Common myeloid progenitor, CD34-positive (primary cell): Measurements from ENCODE around the gene PRKAG1.
A peak's percentile ranks its signal among the peaks of the same experiment; 100 is the strongest.

Source experiments
- CTCF ChIA-PET: fragments of 350-600 bp; sonication (Branson Sonifier 250); formaldehyde crosslinking; loops from one replicate; lab custom pipeline; 2021; ENCODE audit warnings: antibody characterized with exemption; lab: Charles Lee
- POLR2A ChIA-PET: fragments of 350-600 bp; sonication (Branson Sonifier 250); formaldehyde crosslinking; loops from one replicate; lab custom pipeline; 2021; ENCODE audit warnings: antibody characterized with exemption; lab: Charles Lee
- DNase-seq, 3 donors: peaks; one replicate each; pipeline versions ENCODE4 v3.0.0 to v3.0.0-alpha.2; 2013
- H3K27ac ChIP-seq, 2 experiments: 1 replicate in 1 of 2; 2 replicates in 1 of 2; pipeline ENCODE4 v1.7.0; 2013; ENCODE audit warnings: inconsistent platforms in 2 of 2, low read length in 2 of 2, mild to moderate bottlenecking in 2 of 2, low read depth in 1 of 2, moderate library complexity in 1 of 2; ENCODE audit not compliant: severe bottlenecking in 2 of 2, insufficient read depth in 1 of 2, poor library complexity in 1 of 2
- H3K27me3 ChIP-seq, 5 experiments: replicated peaks in 2 of 5; 1 replicate in 3 of 5; 2 replicates in 2 of 5; pipeline versions ENCODE4 v1.6.1 to v1.7.0; 2013; ENCODE audit warnings: low read length in 4 of 5, mild to moderate bottlenecking in 2 of 5, moderate library complexity in 2 of 5, inconsistent platforms in 1 of 5; ENCODE audit not compliant: insufficient read depth in 5 of 5, control insufficient read depth in 4 of 5
- H3K36me3 ChIP-seq, 4 experiments: 1 replicate in 2 of 4; 2 replicates in 2 of 4; pipeline versions ENCODE4 v1.6.1 to v1.7.0; 2013; ENCODE audit warnings: low read length in 3 of 4, control low read depth in 1 of 4, mild to moderate bottlenecking in 1 of 4; ENCODE audit not compliant: control insufficient read depth in 4 of 4, insufficient read depth in 4 of 4
- H3K4me1 ChIP-seq, 4 experiments: 1 replicate in 3 of 4; 2 replicates in 1 of 4; pipeline versions ENCODE4 v1.6.1 to v1.7.1; 2013; ENCODE audit warnings: low read length in 3 of 4, mild to moderate bottlenecking in 3 of 4, control low read depth in 1 of 4, inconsistent platforms in 1 of 4, moderate library complexity in 1 of 4; ENCODE audit not compliant: control insufficient read depth in 4 of 4, insufficient read depth in 4 of 4; ENCODE audit errors: control extremely low read depth in 1 of 4
- H3K4me3 ChIP-seq, 7 experiments: 1 replicate in 4 of 7; 2 replicates in 3 of 7; pipeline versions ENCODE4 v1.5.1 to v1.7.0; 2013; ENCODE audit warnings: mild to moderate bottlenecking in 7 of 7, low read length in 6 of 7, moderate library complexity in 6 of 7, inconsistent platforms in 2 of 7, low read depth in 2 of 7, control low read depth in 1 of 7; ENCODE audit not compliant: insufficient read depth in 4 of 7, control insufficient read depth in 1 of 7; ENCODE audit errors: extremely low read depth in 1 of 7
- H3K9me3 ChIP-seq, 5 experiments: 1 replicate in 4 of 5; 2 replicates in 1 of 5; pipeline versions ENCODE4 v1.6.1 to v1.7.1; 2013; ENCODE audit warnings: low read length in 4 of 5, mild to moderate bottlenecking in 2 of 5, inconsistent platforms in 1 of 5, low read depth in 1 of 5, moderate library complexity in 1 of 5; ENCODE audit not compliant: control insufficient read depth in 4 of 5, insufficient read depth in 2 of 5; ENCODE audit errors: control extremely low read depth in 1 of 5
- WGBS: methylation state at CpG from one replicate; pipeline ENCODE4 v1.1.5; 2013; ENCODE audit not compliant: insufficient coverage; 5-methylcytosine and 5-hydroxymethylcytosine counted together

PRKAG1 gene

GRCh38 chr12:48994224-48995085 is 24.1 kb downstream of the PRKAG1 start:
- peaks cover 5 to 73% (median 30%) of the 10 kb centered on the region in 5 experiments for H3K27me3 ChIP-seq
- POLR2A ChIA-PET = no interaction called here
- no peaks in the 10 kb centered on the region for H3K36me3 ChIP-seq
- no peak for DNase-seq
- peaks cover 0 to 33% (median 31%) of the 10 kb centered on the region in 4 experiments for H3K4me1 ChIP-seq
- no peak overlapping the region for H3K4me3 ChIP-seq
- H3K9me3 ChIP-seq = no peaks in the 10 kb centered on the region
- H3K27ac ChIP-seq = no peak overlapping the region
- WGBS = 23% methylated on average over 11 of the region's 32 CpGs
- CTCF ChIA-PET = interaction anchor here (0.6 to 75.7 kb wide), 13 partner anchors 10 to 141 kb away, joined by 3 to 1637 read pairs (median 6); partner anchors contain the start of genes ARF3, FKBP11, PRKAG1 and WNT1

DNA sequence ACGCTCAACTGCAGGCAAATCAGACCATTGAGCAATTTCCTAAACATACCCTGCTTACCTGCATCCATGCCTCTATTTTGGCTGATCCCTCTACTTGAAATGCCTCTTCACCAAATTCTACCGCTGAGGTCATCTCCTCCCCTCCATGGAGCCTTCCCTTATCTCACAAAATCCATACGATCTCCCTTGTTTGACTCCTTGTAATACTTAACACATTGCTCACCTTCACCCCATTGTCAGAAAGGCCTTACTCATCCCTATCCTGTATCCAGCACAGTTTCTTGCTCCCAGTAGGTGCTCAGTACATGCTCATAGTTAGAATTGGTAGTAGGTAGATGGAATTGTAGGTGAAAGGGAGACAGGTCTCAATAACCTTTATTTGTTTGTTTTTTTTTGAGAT is 24.8 kb downstream of the PRKAG1 start:
- no peaks in the 10 kb centered on the region for H3K36me3 ChIP-seq
- ChIA-PET CTCF (interaction anchor here (1.1 to 75.7 kb wide), 10 partner anchors 9 to 103 kb away, joined by 3 to 1637 read pairs (median 26); partner anchors contain the start of genes ARF3, FKBP11, PRKAG1 and WNT1), POLR2A (no interaction called here)
- no peak overlapping the region for H3K4me3 ChIP-seq
- peaks cover 0 to 28% (median 25%) of the 10 kb centered on the region in 4 experiments for H3K4me1 ChIP-seq
- DNase-seq = no peak
- peaks cover 8 to 73% (median 31%) of the 10 kb centered on the region in 5 experiments for H3K27me3 ChIP-seq
- H3K9me3 ChIP-seq = no peaks in the 10 kb centered on the region
- WGBS = 80% methylated on average over 2 of the region's 3 CpGs
- no peak overlapping the region for H3K27ac ChIP-seq

- H3K27ac ChIP-seq = no peak overlapping the region
- no peak overlapping the region for H3K4me3 ChIP-seq
- POLR2A ChIA-PET = no interaction called here
- peaks cover 0 to 7% (median 6%) of the 10 kb centered on the region in 4 experiments for H3K4me1 ChIP-seq
- peaks cover 8 to 72% (median 35%) of the 10 kb centered on the region in 5 experiments for H3K27me3 ChIP-seq
- CTCF ChIA-PET = interaction anchor here (0.6 to 75.7 kb wide), 10 partner anchors 8 to 139 kb away, joined by 3 to 1637 read pairs (median 10); partner anchors contain the start of genes ARF3, DDN, FKBP11 and PRKAG1
- H3K36me3 ChIP-seq = no peaks in the 10 kb centered on the region
- WGBS = 81% methylated on average over 6 of the region's 8 CpGs
- DNase-seq = no peak
- no peaks in the 10 kb centered on the region for H3K9me3 ChIP-seq
Measured at GRCh38 chr12:48991247-48992050, 27.1 kb downstream of the PRKAG1 start.

DNA sequence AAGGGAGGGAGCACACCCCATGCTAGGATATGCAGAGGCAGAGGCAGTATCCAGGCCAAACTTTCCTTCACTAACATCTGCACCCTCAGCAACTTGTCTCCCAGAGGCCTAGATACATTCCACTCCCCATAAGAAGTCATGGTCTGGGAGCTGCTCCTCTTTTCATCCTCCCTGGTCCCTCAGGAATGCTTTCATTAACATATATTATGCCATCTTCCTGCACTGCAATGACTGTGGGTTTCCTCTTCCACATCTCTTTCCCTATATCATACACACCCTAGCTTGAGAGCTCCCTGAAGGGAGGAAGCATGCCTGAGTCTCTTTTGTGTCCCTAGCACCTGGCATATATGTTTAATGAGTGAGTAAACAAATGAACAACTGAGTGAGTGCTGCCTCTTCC is 28.0 kb downstream of the PRKAG1 start:
- ChIA-PET POLR2A (no interaction called here), CTCF (interaction anchor here (1.0 to 75.7 kb wide), 6 partner anchors 9 to 138 kb away, joined by 3 to 1637 read pairs (median 161); partner anchors contain the start of genes ARF3, DDN, FKBP11 and PRKAG1)
- H3K27me3 ChIP-seq = peaks cover 8 to 73% (median 38%) of the 10 kb centered on the region in 5 experiments

DNA sequence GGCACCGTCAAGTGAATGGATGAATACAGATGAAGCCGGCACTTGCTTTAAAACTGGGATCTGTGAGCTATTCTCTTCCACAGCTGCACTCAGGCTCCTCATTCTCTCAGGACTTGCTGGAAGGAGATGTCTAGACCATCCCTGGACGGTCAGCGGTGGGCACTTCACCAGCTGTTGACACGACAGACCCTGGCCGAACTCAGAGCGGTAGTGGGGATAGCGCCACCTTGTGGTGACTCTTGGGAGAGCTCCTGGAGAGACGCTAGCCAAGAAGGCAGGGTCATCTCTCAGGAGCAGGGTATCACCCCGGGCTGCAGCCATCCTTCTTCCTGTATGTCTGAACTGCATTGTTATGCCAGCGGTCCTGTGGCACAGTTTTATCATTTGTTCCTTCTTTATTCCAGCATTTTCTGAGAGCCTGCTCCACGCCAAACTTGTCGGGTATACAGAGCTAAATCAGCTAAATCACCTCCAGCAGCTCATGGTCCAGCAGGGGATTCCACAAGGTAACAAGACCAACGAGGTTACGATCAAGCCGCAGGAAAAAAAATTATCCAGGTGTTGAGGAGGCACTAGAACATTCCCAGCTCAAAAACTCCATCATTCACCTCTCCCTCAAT is 30.4 kb downstream of the PRKAG1 start:
- DNase-seq = peak; percentile 47 to 69 (median 60)
- 31% methylated on average over 16 of the region's 16 CpGs for WGBS
- Histone ChIP-seq H3K4me1 (no peaks in the 10 kb centered on the region), H3K27ac (no peak overlapping the region), H3K36me3 (no peaks in the 10 kb centered on the region), H3K9me3 (no peaks in the 10 kb centered on the region), H3K27me3 (peaks cover 5 to 73% (median 38%) of the 10 kb centered on the region in 5 experiments), H3K4me3 (no peak overlapping the region)
- ChIA-PET CTCF (interaction anchor here (0.8 to 75.7 kb wide), 25 partner anchors 11 to 270 kb away, joined by 3 to 1637 read pairs (median 6); partner anchors contain the start of genes ARF3, DDN, DDX23 and FKBP11), POLR2A (interaction anchor here (0.6 to 1.6 kb wide), 2 partner anchors 9 to 10 kb away, joined by 3 to 7 read pairs; partner anchors contain the start of gene WNT1)

More for the DNA sequence above, 28.0 kb downstream of the PRKAG1 start:
- Histone ChIP-seq H3K36me3 (no peaks in the 10 kb centered on the region), H3K4me1 (peaks cover 0 to 7% (median 6%) of the 10 kb centered on the region in 4 experiments), H3K4me3 (no peak overlapping the region), H3K9me3 (no peaks in the 10 kb centered on the region), H3K27ac (no peak overlapping the region)
- no peak for DNase-seq

GRCh38 chr12:48986720-48987291 is 31.8 kb downstream of the PRKAG1 start:
- WGBS = 72% methylated on average over 12 of the region's 23 CpGs
- no peak for DNase-seq
- peaks cover 9 to 81% (median 49%) of the 10 kb centered on the region in 5 experiments for H3K27me3 ChIP-seq
- H3K36me3 ChIP-seq = no peaks in the 10 kb centered on the region
- H3K9me3 ChIP-seq = no peaks in the 10 kb centered on the region
- POLR2A ChIA-PET = no interaction called here
- CTCF ChIA-PET = interaction anchor here (1.1 to 75.7 kb wide), 7 partner anchors 4 to 134 kb away, joined by 3 to 1637 read pairs (median 17); partner anchors contain the start of genes ARF3, DDN, DDX23 and FKBP11
- no peak overlapping the region for H3K27ac ChIP-seq
- no peak overlapping the region for H3K4me3 ChIP-seq
- H3K4me1 ChIP-seq = peaks cover 0 to under 1% (median 0%) of the 10 kb centered on the region in 4 experiments
